HT1080 (cell line): ENCODE data around the gene LAMTOR4. TPM values are rescaled to one million over a fixed set of nuclear protein-coding genes. Genes with fewer than 3 reads are reported as not detected.
"Not testable (repeated sequence)": the region's sequence is repeated elsewhere in the genome, so short reads cannot be mapped to it uniquely, and the experiment has no call there.

Experiments
- DNase-seq: peaks from one replicate; pipeline ENCODE4 v3.0.0-alpha.2; 2015; ENCODE audit warnings: low read depth
- total RNA-seq: library from RNA; depleted of rRNA; stranded (reverse); fragments of >200 nt; shearing (Covaris generic); gene quantifications from 2 replicates; pipeline ENCODE4 v1.2.3, GENCODE V29; 2014; rRNA removed

The LAMTOR4 gene
- total RNA-seq, 1 experiment from 2014 or later: 88.0 TPM

DNA sequence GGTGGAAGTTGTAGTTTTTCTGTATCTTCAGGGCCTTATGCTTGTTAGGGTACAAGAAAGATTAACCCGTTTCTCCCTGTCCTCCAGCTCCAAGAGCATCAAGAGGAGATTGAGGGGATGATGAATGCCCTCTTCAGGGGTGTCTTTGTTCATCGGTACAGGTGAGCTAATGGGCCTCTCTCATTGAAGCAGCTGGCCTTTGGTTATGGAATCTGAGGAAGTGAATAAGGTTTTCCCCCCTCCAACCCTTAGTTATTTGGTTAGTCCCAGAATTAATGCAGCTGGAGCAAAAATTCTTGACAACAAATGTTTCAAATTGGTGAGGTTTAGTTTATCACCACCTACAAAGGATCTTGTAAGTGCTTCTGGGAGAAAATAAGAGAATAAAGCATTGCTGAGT, 46.5 kb downstream of the LAMTOR4 start:
- DNase-seq: no peak

DNA sequence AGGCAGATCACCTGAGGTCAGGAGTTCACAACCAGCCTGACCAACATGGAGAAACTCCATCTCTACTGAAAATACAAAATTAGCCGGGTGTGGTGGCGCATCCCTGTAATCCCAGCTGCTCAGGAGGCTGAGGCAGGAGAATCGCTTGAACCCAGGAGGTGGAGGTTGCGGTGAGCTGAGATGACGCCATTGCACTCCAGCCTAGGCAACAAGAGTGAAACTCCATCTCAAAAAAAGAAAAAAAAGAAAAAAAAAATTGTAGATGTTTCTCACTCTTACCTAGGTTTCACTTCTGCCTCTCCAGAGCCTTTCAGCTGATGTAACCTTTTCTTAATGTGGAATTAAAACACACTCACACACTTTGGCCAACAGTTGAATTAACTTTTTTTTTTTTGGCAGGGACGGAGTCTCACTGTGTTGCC, 47.2 kb downstream of the LAMTOR4 start:
- not testable (repeated sequence) for DNase-seq

- DNase-seq: no peak
Observed at GRCh38 chr7:100198266-100198665, 49.5 kb downstream of the LAMTOR4 start.

GRCh38 chr7:100200693-100201092, 52.0 kb downstream of the LAMTOR4 start:
- DNase-seq: no peak

Other genes starting within 250 kb of the LAMTOR4 start
- 12.5 and 13.0 TPM in 2 replicates for gene TRIM4, start 229.4 kb upstream of the LAMTOR4 start, total RNA-seq
- 0.07 and 0.11 TPM in 2 replicates for gene GJC3, start 219.3 kb upstream of the LAMTOR4 start, total RNA-seq
- not detected in 2 replicates for gene AZGP1, start 172.9 kb upstream of the LAMTOR4 start, total RNA-seq
- gene ZKSCAN1, start 133.3 kb upstream of the LAMTOR4 start, total RNA-seq: 13.4 and 15.5 TPM in 2 replicates
- gene ZSCAN21, start 99.1 kb upstream of the LAMTOR4 start, total RNA-seq: 7.9 and 8.1 TPM in 2 replicates
- gene ZNF3, start 67.2 kb upstream of the LAMTOR4 start, total RNA-seq: 21.3 and 24.2 TPM in 2 replicates
- 93.6 and 155 TPM in 2 replicates for gene COPS6, start 59.9 kb upstream of the LAMTOR4 start, total RNA-seq
- gene MCM7, start 47.5 kb upstream of the LAMTOR4 start, total RNA-seq: 350 and 387 TPM in 2 replicates
- gene AP4M1, start 47.3 kb upstream of the LAMTOR4 start, total RNA-seq: 13.7 and 14.4 TPM in 2 replicates
- 25.4 and 34.4 TPM in 2 replicates for gene TAF6, start 29.6 kb upstream of the LAMTOR4 start, total RNA-seq
- gene CNPY4, start 29.3 kb upstream of the LAMTOR4 start, total RNA-seq: 11.8 and 12.0 TPM in 2 replicates
- gene MBLAC1, start 22.0 kb upstream of the LAMTOR4 start, total RNA-seq: 1.6 and 2.6 TPM in 2 replicates
- gene TRAPPC14, start 9.8 kb downstream of the LAMTOR4 start, total RNA-seq: 14.1 and 17.4 TPM in 2 replicates
- 0.34 and 0.37 TPM in 2 replicates for gene GAL3ST4, start 19.7 kb downstream of the LAMTOR4 start, total RNA-seq
- 0.51 TPM in 1 of 2 replicates, not detected in the other for gene GPC2, start 28.5 kb downstream of the LAMTOR4 start, total RNA-seq
- 0.10 and 0.23 TPM in 2 replicates for gene STAG3, start 29.0 kb downstream of the LAMTOR4 start, total RNA-seq
- gene PVRIG, start 71.0 kb downstream of the LAMTOR4 start, total RNA-seq: not detected in 2 replicates
- gene SPDYE3, start 158.8 kb downstream of the LAMTOR4 start, total RNA-seq: not detected in 2 replicates
- gene PILRB, start 209.2 kb downstream of the LAMTOR4 start, total RNA-seq: 21.5 and 23.4 TPM in 2 replicates
- 0.61 and 1.2 TPM in 2 replicates for gene PILRA, start 224.6 kb downstream of the LAMTOR4 start, total RNA-seq